ENCODE results near the gene UGT2A2.

Gene UGT2A2

DNA sequence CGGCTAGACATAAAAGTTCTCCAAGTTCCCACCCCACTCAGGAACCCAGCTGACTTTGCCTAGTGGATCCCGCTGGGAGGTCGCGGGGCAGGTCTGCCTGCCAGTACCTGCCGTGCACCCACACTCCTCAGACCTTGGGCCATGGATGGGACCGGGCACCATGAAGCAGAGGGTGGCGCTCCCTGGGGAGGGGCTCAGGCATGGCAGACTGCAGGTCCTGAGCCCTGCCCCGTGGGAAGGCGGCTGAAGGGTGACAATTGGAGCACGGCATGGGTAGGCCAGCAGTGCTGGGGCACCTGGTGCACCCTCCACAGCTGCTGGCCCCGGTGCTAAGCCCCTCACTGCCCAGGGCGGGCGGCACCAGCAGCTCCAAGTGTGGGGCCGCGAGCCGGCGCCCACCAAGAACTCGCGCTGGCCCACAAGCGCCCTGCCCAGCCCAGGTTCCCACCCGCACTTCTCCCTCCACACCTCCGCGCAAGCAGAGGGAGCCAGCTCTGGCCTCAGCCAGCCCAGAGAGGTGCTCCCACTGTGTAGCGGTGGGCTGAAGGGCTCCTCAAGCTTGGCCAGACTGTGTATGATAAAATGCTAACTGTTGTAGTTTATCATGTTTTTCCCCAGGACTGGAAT, 63.1 kb downstream of the UGT2A2 start:
- no peak for DNase-seq (ENCODE audit: low read depth in 3 of 3)

DNA sequence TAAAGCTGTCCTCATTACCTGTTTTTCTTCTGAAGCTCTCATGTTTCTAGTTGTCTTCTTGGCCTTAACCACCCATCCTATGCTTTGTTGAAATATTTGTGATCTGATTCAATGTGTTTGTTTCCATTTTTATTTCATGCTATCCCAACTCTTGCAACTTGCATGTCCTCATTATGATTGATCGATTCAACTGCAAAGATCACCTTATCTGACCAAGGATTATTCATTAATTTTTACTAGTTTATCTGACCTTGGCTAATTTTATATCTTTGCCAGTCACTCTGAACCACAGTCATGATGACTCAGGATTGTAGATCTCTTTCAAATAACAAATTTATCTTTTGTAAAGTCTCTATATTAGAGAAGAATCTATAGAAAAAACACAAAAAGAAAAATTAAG, 70.7 kb downstream of the UGT2A2 start:
- DNase-seq (ENCODE audit: low read depth in 3 of 3): no peak

- DNase-seq (ENCODE audit: low read depth in 3 of 3): no peak
Observed at GRCh38 chr4:69563424-69563823, 76.0 kb downstream of the UGT2A2 start.

DNA sequence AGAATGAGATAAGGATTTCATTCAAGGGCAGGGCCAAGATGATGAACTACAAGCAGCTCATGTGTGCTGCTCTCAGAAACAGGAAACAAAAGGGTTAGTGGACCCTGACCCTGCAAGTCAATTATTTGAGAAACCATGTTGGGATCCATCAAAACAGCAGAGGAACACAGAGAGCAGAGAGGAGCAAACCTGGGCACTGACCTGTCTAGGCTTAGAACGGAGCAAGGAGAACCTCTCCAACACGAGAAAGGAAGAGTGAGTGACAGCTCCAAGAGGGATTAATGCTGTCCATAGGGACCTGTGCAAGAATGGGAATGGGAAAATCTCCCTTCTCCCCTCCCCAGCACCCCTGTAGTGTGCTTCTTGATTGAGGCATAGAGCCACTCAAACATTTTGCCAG, 89.8 kb downstream of the UGT2A2 start:
- DNase-seq (ENCODE audit: low read depth in 3 of 3): no peak

DNA sequence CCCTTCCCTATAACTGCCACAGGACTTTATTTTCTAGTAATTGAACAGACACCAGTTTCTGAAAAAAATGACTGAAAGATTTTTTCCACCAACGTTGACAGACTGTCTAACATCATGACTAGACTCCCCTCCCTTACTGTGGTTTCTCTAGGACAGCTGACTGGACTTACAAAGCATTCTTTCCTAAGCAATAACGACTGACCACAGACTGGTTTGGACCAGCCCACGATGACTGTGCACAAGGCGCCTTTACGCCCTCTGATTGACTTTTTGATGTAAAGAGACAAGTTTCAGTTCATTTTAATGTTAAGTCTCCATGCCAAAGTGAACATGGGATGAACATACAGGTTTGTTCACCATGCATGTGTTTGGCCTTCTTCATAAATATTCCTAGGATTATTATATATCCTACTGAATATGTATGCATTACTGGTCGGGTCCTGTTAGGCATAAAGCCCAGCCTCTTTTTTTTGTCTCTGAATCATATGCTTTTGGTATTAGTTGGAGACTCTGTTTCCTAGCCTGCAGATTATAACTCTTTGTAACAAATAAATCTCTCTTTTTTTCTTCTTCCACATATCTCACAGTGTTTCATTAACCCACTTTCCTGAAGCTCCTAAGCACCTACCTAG, 93.2 kb downstream of the UGT2A2 start:
- no peak for DNase-seq (ENCODE audit: low read depth in 3 of 3)
